H1 (cell line): Measurements from ENCODE around the gene CUX1. TPM values are rescaled to one million over a fixed set of nuclear protein-coding genes. Genes with fewer than 3 reads are reported as not detected.

ENCODE experiments used
- CTCF ChIA-PET: fragments of 300-600 bp; sonication (Branson Sonifier 250); formaldehyde crosslinking; loops from one replicate; lab custom pipeline; 2021; ENCODE audit not compliant: partially characterized antibody; lab: Charles Lee
- POLR2A ChIA-PET: fragments of 300-600 bp; sonication (Branson Sonifier 250); formaldehyde crosslinking; loops from one replicate; lab custom pipeline; 2021; ENCODE audit warnings: inconsistent platforms; ENCODE audit not compliant: partially characterized antibody; lab: Charles Lee
- DNase-seq, 2 experiments: peaks; one replicate each; pipeline versions ENCODE4 v3.0.0 to v3.0.0-alpha.2; 2010 to 2022; ENCODE audit warnings: low spot score in 2 of 2, low read depth in 1 of 2, mixed read lengths in 1 of 2
- FAIRE-seq: peaks from 2 replicates; lab custom pipeline; 2011; peaks lifted over from hg19 to GRCh38; lab: Jason Lieb, UNC
- H2AFZ ChIP-seq: 2 replicates; pipeline ENCODE4 v1.8.1; 2012; ENCODE audit warnings: low read length, inconsistent platforms
- H2AK5ac ChIP-seq: 2 replicates; pipeline ENCODE4 v1.6.1; 2013; ENCODE audit warnings: low read depth, low read length
- H2BK120ac ChIP-seq: replicated peaks from 2 replicates; pipeline ENCODE3; 2013; ENCODE audit warnings: low read depth, low read length, inconsistent platforms
- H2BK12ac ChIP-seq: 2 replicates; pipeline ENCODE4 v1.6.1; 2013; ENCODE audit warnings: low read depth, low read length
- H2BK15ac ChIP-seq: 2 replicates; pipeline ENCODE4 v1.6.1; 2013; ENCODE audit warnings: low read length
- H2BK20ac ChIP-seq: 2 replicates; pipeline ENCODE4 v1.6.1; 2013; ENCODE audit warnings: low read length
- H2BK5ac ChIP-seq: 2 replicates; pipeline ENCODE4 v1.6.1; 2013; ENCODE audit warnings: low read depth, low read length
- H3K14ac ChIP-seq: 2 replicates; pipeline ENCODE4 v1.6.1; 2013; ENCODE audit warnings: inconsistent platforms; ENCODE audit not compliant: insufficient read length
- H3K18ac ChIP-seq: 2 replicates; pipeline ENCODE4 v1.6.1; 2013; ENCODE audit warnings: low read length; ENCODE audit errors: extremely low read depth
- H3K23ac ChIP-seq: 2 replicates; pipeline ENCODE4 v1.6.1; 2013; ENCODE audit warnings: inconsistent platforms; ENCODE audit not compliant: insufficient read length
- H3K23me2 ChIP-seq: 2 replicates; pipeline ENCODE4 v1.6.1; 2013; ENCODE audit warnings: low read depth, low read length
- H3K27ac ChIP-seq: 2 replicates; pipeline ENCODE4 v1.6.1; 2011; ENCODE audit warnings: low read depth, low read length, inconsistent platforms
- H3K27me3 ChIP-seq, 4 experiments: replicated peaks in 1 of 4; 1 replicate in 1 of 4; 2 replicates in 3 of 4; pipeline versions ENCODE4 v1.6.1 to v1.8.1; 2011 to 2013; ENCODE audit warnings: low read length in 3 of 4, mild to moderate bottlenecking in 3 of 4, inconsistent platforms in 2 of 4, mixed read lengths in 2 of 4, moderate library complexity in 1 of 4; ENCODE audit not compliant: control insufficient read depth in 3 of 4, insufficient read depth in 3 of 4; ENCODE audit errors: extremely low read depth in 1 of 4
- H3K36me3 ChIP-seq, 4 experiments: 2 replicates each; pipeline versions ENCODE4 v1.6.1 to v1.8.1; 2011 to 2013; ENCODE audit warnings: mild to moderate bottlenecking in 4 of 4, low read length in 3 of 4, moderate library complexity in 2 of 4, control low read depth in 1 of 4, inconsistent platforms in 1 of 4; ENCODE audit not compliant: insufficient read depth in 4 of 4, control insufficient read depth in 2 of 4
- H3K4ac ChIP-seq: replicated peaks from 2 replicates; pipeline ENCODE3; 2013; ENCODE audit warnings: low read length, low read depth, mixed read lengths, inconsistent platforms; ENCODE audit not compliant: insufficient read length
- H3K4me1 ChIP-seq, 4 experiments: replicated peaks in 1 of 4; 1 replicate in 1 of 4; 2 replicates in 3 of 4; pipeline versions ENCODE4 v1.6.1 to v1.8.1; 2011 to 2013; ENCODE audit warnings: low read length in 3 of 4, inconsistent platforms in 2 of 4, mixed read lengths in 1 of 4; ENCODE audit not compliant: insufficient read depth in 4 of 4, control insufficient read depth in 3 of 4
- H3K4me2 ChIP-seq, 2 experiments: 2 replicates each; pipeline versions ENCODE4 v1.6.1 to v1.8.1; 2011 to 2013; ENCODE audit warnings: low read depth in 2 of 2, low read length in 2 of 2, control low read depth in 1 of 2, inconsistent platforms in 1 of 2, mild to moderate bottlenecking in 1 of 2; ENCODE audit not compliant: insufficient read depth in 1 of 2
- H3K4me3 ChIP-seq, 4 experiments: fragments of 200-600, 300-600 bp in 1 of 4; sonication (generic), shearing (Covaris generic), sonication (Bioruptor Twin) in 1 of 4; 2 replicates each; pipeline versions ENCODE4 v1.5.1 to v1.8.1; 2011 to 2016; ENCODE audit warnings: low read length in 4 of 4, low read depth in 3 of 4, control low read depth in 2 of 4, inconsistent platforms in 2 of 4, mild to moderate bottlenecking in 2 of 4, mixed read lengths in 1 of 4, moderate library complexity in 1 of 4; ENCODE audit not compliant: insufficient read depth in 2 of 4; ENCODE audit errors: extremely low read depth in 1 of 4
- H3K56ac ChIP-seq: replicated peaks from 2 replicates; pipeline ENCODE3; 2013; ENCODE audit warnings: low read depth, mild to moderate bottlenecking, mixed read lengths, low read length, inconsistent platforms; ENCODE audit not compliant: insufficient read length
- H3K79me1 ChIP-seq: 2 replicates; pipeline ENCODE4 v1.6.1; 2013; ENCODE audit warnings: low read depth, low read length, control low read depth
- H3K79me2 ChIP-seq, 2 experiments: 2 replicates each; pipeline versions ENCODE4 v1.6.1 to v1.8.1; 2012 to 2013; ENCODE audit warnings: low read length in 2 of 2, mild to moderate bottlenecking in 2 of 2, inconsistent platforms in 1 of 2; ENCODE audit not compliant: insufficient read depth in 2 of 2, control insufficient read depth in 1 of 2
- H3K9ac ChIP-seq, 4 experiments: replicated peaks in 1 of 4; 1 replicate in 1 of 4; 2 replicates in 3 of 4; pipeline versions ENCODE4 v1.6.1 to v1.8.1; 2011 to 2013; ENCODE audit warnings: low read depth in 3 of 4, low read length in 3 of 4, control low read depth in 2 of 4, mild to moderate bottlenecking in 2 of 4, moderate library complexity in 2 of 4, inconsistent platforms in 1 of 4; ENCODE audit errors: extremely low read depth in 1 of 4
- H3K9me3 ChIP-seq, 2 experiments: 2 replicates each; pipeline versions ENCODE4 v1.6.1 to v1.8.1; 2012 to 2013; ENCODE audit warnings: mild to moderate bottlenecking in 2 of 2, moderate library complexity in 2 of 2, control low read depth in 1 of 2, inconsistent platforms in 1 of 2, low read depth in 1 of 2, low read length in 1 of 2, mixed read lengths in 1 of 2; ENCODE audit not compliant: insufficient read depth in 2 of 2
- H4K20me1 ChIP-seq, 2 experiments: replicated peaks in 1 of 2; 2 replicates each; pipeline versions ENCODE3 to v1.8.1; 2011 to 2013; ENCODE audit warnings: inconsistent platforms in 2 of 2, low read length in 2 of 2, mild to moderate bottlenecking in 1 of 2; ENCODE audit not compliant: insufficient read depth in 2 of 2, control insufficient read depth in 1 of 2
- H4K5ac ChIP-seq: 2 replicates; pipeline ENCODE4 v1.6.1; 2013; ENCODE audit warnings: low read length, low read depth, mixed read lengths, inconsistent platforms; ENCODE audit not compliant: insufficient read length
- H4K8ac ChIP-seq: 2 replicates; pipeline ENCODE4 v1.8.0; 2013; ENCODE audit warnings: mild to moderate bottlenecking, moderate library complexity, low read length, inconsistent platforms; ENCODE audit not compliant: insufficient read depth; ENCODE audit errors: extremely low read depth
- H4K91ac ChIP-seq: replicated peaks from 2 replicates; pipeline ENCODE3; 2013; ENCODE audit warnings: low read length, mixed read lengths, inconsistent platforms; ENCODE audit not compliant: insufficient read length
- ATF3 ChIP-seq: IDR thresholded peaks from 2 replicates; pipeline ENCODE4 v1.6.1; 2011; ENCODE audit warnings: low read depth, mild to moderate bottlenecking, low read length; ENCODE audit not compliant: insufficient read depth
- E2F6 ChIP-seq: IDR thresholded peaks from 2 replicates; pipeline ENCODE4 v1.6.1; 2012; ENCODE audit warnings: inconsistent platforms
- GABPA ChIP-seq: IDR thresholded peaks from 2 replicates; pipeline ENCODE4 v1.6.1; 2011; ENCODE audit warnings: mild to moderate bottlenecking, low read length, moderate library complexity, borderline replicate concordance; ENCODE audit not compliant: insufficient read depth
- MAX ChIP-seq: IDR thresholded peaks from 2 replicates; pipeline ENCODE4 v1.6.1; 2012; ENCODE audit warnings: inconsistent platforms
- RBBP5 ChIP-seq: IDR thresholded peaks from 2 replicates; pipeline ENCODE4 v1.7.1; 2012; ENCODE audit warnings: low read depth, mild to moderate bottlenecking, inconsistent platforms, low read length, moderate library complexity, borderline replicate concordance
- SP4 ChIP-seq: IDR thresholded peaks from 2 replicates; pipeline ENCODE4 v1.6.1; 2012; ENCODE audit warnings: low read length, inconsistent platforms
- TAF7 ChIP-seq: optimal IDR thresholded peaks from 2 replicates; pipeline ENCODE3; 2011; ENCODE audit warnings: low read depth, mild to moderate bottlenecking, inconsistent platforms, low read length, moderate library complexity, borderline replicate concordance
- TCF12 ChIP-seq: IDR thresholded peaks from 2 replicates; pipeline ENCODE4 v1.6.1; 2011; ENCODE audit warnings: low read depth, mild to moderate bottlenecking, low read length
- TEAD4 ChIP-seq: IDR thresholded peaks from 2 replicates; pipeline ENCODE4 v1.6.1; 2012; ENCODE audit warnings: low read depth, low read length, inconsistent platforms, mixed read lengths
- WGBS, 2 experiments: shearing (Covaris generic) in 1 of 2; methylation state at CpG; one replicate each; pipeline versions ENCODE4 v1.1.6 to v1.1.7; 2013 to 2015; ENCODE audit warnings: low lambda C conversion rate in 2 of 2, mixed read lengths in 2 of 2, inconsistent platforms in 1 of 2, low coverage in 1 of 2, missing lambda C conversion rate in 1 of 2; ENCODE audit not compliant: insufficient replicate concordance in 2 of 2, insufficient coverage in 1 of 2, insufficient read length in 1 of 2; ENCODE audit errors: extremely low coverage in 1 of 2, missing lambda C conversion rate in 1 of 2; 5-methylcytosine and 5-hydroxymethylcytosine counted together
- polyA plus RNA-seq, 7 experiments: library from polyadenylated mRNA; depleted of rRNA in 3 of 7; stranded (reverse) in 5 of 7; unstranded in 2 of 7; fragments of >200 nt in 5 of 7; fragments of 200-250 nt in 2 of 7; gene quantifications; 1 replicate in 5 of 7; 2 replicates in 1 of 7; 4 replicates in 1 of 7; pipeline versions ENCODE4 v1.2.1 to v1.2.3, GENCODE V29; 2011 to 2013; ENCODE audit warnings: missing spikeins in 2 of 7, mixed read lengths in 2 of 7
- total RNA-seq: library from RNA; stranded (reverse); fragmentation: NEBNext Ultra II Directional; extraction: Animal tissue kit (Norgen Biotek cat#: 25700); gene quantifications from 2 replicates; pipeline ENCODE4 v1.2.1, GENCODE V29; 2021

The CUX1 gene
- total and polyA plus RNA-seq, 2 of the 8 experiments (the other 6 are each of a cell fraction or from before 2014, with no cell fraction given), result 21.6 to 65.9 TPM

GRCh38 chr7:101804088-101804963 lies 13.1 kb upstream of the CUX1 start:
- ChIA-PET CTCF (interaction anchor here (0.6 to 4.1 kb wide), 33 partner anchors 8 to 439 kb away, joined by 3 to 24 read pairs (median 5); partner anchors contain the start of gene CUX1), POLR2A (interaction anchor here (0.7 to 2.0 kb wide), 3 partner anchors 60 to 158 kb away, joined by 3 to 9 read pairs (median 4); no protein-coding TSS in a partner anchor)
- Histone ChIP-seq H2AK5ac (no peak overlapping the region), H3K27me3 (peaks cover 0 to 7% (median 2%) of the 10 kb centered on the region in 4 experiments; a peak in 4 of 7 replicates), H3K27ac (no peak overlapping the region), H2BK12ac (peak overlapping the region; percentile 2; the same call in 1 of the 2 replicates), H3K56ac (no peak overlapping the region), H3K79me1 (no peaks in the 10 kb centered on the region), H2BK5ac (0 out of 2 replicates have a peak overlapping the region, but pooled peaks have one; percentile 13), H3K14ac (no peak overlapping the region), H3K4me2 (peak overlapping the region; percentile 65 to 66), H3K23ac (no peak overlapping the region), H3K36me3 (no peaks in the 10 kb centered on the region), H3K4me3 (peak overlapping the region; percentile 22 to 48 (median 32); a peak in 5 of 8 replicates), H3K4ac (no peak overlapping the region), H2BK120ac (no peak overlapping the region), H2AFZ (peak overlapping the region; percentile 67; the same call in 1 of the 2 replicates), H2BK15ac (no peak overlapping the region), H3K4me1 (peaks cover 4 to 15% (median 8%) of the 10 kb centered on the region in 4 experiments; a peak in 5 of 7 replicates), H3K23me2 (peaks cover 5% of the 10 kb centered on the region; the same call in 1 of the 2 replicates), H3K9me3 (no peaks in the 10 kb centered on the region), H3K79me2 (no peaks in the 10 kb centered on the region), H4K8ac (no peak overlapping the region), H3K18ac (no peak overlapping the region), H4K20me1 (no peaks in the 10 kb centered on the region), H3K9ac (no peak overlapping the region; a peak in 2 of 7 replicates), H4K5ac (no peak overlapping the region), H2BK20ac (0 out of 2 replicates have a peak overlapping the region, but pooled peaks have one; percentile 5), H4K91ac (no peak overlapping the region)
- DNase-seq, result peak in 1 of 2 experiments; percentile 25
- 32% methylated on average over 16 of the region's 16 CpGs; no CpG with 5 or more reads in 1 of the 2 experiments for WGBS, 2 experiments
- FAIRE-seq, result no peak
- TF ChIP-seq TEAD4 (no peak), TAF7 (no peak), ATF3 (no peak), SP4 (peak; percentile 1; the same call in 1 of the 2 replicates), MAX (no peak), GABPA (no peak), E2F6 (0 out of 2 replicates have a peak, but pooled peaks have one; percentile 34), RBBP5 (no peak), TCF12 (0 out of 2 replicates have a peak, but pooled peaks have one; percentile 4)
